Mucosa of descending colon (tissue), 3 donors: ENCODE data around the gene TAF3. TPM values are rescaled to one million over a fixed set of nuclear protein-coding genes. Genes with fewer than 3 reads are reported as not detected.
A peak's percentile ranks its signal among the peaks of the same experiment; 100 is the strongest.

Source experiments
- ATAC-seq: fragments of 200-7000 bp; cut with Tn5 transposase; one replicate; pipeline ENCODE4 v1.9.1; 2020; ENCODE audit warnings: mild to moderate bottlenecking, moderate library complexity
- DNase-seq, 3 donors: peaks; one replicate each; pipeline ENCODE4 v3.0.0-alpha.2; 2020
- H3K36me3 ChIP-seq: fragments of 200-600 bp; one replicate; pipeline ENCODE4 v1.8.0; 2021; ENCODE audit warnings: low read depth, mild to moderate bottlenecking
- H3K4me1 ChIP-seq: fragments of 200-600 bp; one replicate; pipeline ENCODE4 v1.8.0; 2021; ENCODE audit warnings: low read depth, mild to moderate bottlenecking
- H3K4me3 ChIP-seq: fragments of 200-600 bp; one replicate; pipeline ENCODE4 v1.8.0; 2021; ENCODE audit warnings: mild to moderate bottlenecking
- H3K9me3 ChIP-seq: fragments of 200-600 bp; one replicate; pipeline ENCODE4 v1.8.0; 2021; ENCODE audit warnings: mild to moderate bottlenecking
- CTCF ChIP-seq: fragments of 200-600 bp; IDR thresholded peaks from one replicate; pipeline ENCODE4 v1.8.0; 2022; ENCODE audit warnings: antibody characterized with exemption, mild to moderate bottlenecking
- intact Hi-C, 2 donors: fragments of 100-400 bp; cut with DNase I in 1 of 2; cut with micrococcal nuclease in 1 of 2; formaldehyde crosslinking; loops; one replicate each; pipeline versions ENCODE4 v1.11.0 to v1.11.1; 2022; cut with DNase I, micrococcal nuclease
- total RNA-seq, 3 donors: library from RNA; stranded (reverse); fragmentation: NEBNext Ultra II Directional in 2 of 3; extraction: Animal tissue kit (Norgen Biotek cat#: 25700) in 2 of 3; gene quantifications; one replicate each; pipeline versions ENCODE4 v1.2.1 to v1.2.4, GENCODE V29; 2021 to 2023
- donor health status: DM: no; HTN: no; CAD: no; lungs with moderate emphysema.
- donor health status: DM: no; HTN: no; CAD: no.
- donor health status: DM: no; HTN: yes; CAD: no.

Gene TAF3
- total RNA-seq, 3 donors from 2014 or later: 5.5 to 17.2 (median 6.0) TPM

GRCh38 chr10:7794251-7795026, 23.9 kb upstream of the TAF3 start:
- Histone ChIP-seq H3K4me1 (peaks cover 19% of the 10 kb centered on the region), H3K36me3 (peaks cover 1% of the 10 kb centered on the region), H3K9me3 (no peaks in the 10 kb centered on the region), H3K4me3 (no peak overlapping the region)
- no peak for TF ChIP-seq CTCF
- intact Hi-C loops: no loop called here
- DNase-seq (no peak), ATAC-seq (no peak)

- intact Hi-C loops: no loop called here
- Histone ChIP-seq H3K9me3 (no peaks in the 10 kb centered on the region), H3K4me1 (peaks cover 7% of the 10 kb centered on the region), H3K4me3 (no peak overlapping the region), H3K36me3 (peaks cover 8% of the 10 kb centered on the region)
- TF ChIP-seq CTCF: no peak
- ATAC-seq (peak; percentile 74), DNase-seq (no peak)
Observed at GRCh38 chr10:7795605-7796004, 22.7 kb upstream of the TAF3 start.

- no peak for DNase-seq
- intact Hi-C loops: no loop called here
- TF ChIP-seq CTCF: no peak
- no peak for ATAC-seq
- peaks cover 7% of the 10 kb centered on the region for H3K4me1 ChIP-seq
- peaks cover 16% of the 10 kb centered on the region for H3K36me3 ChIP-seq
- H3K4me3 ChIP-seq: no peak overlapping the region
- H3K9me3 ChIP-seq: no peaks in the 10 kb centered on the region
Observed at GRCh38 chr10:7797582-7797981, 20.7 kb upstream of the TAF3 start.

- H3K36me3 ChIP-seq: peaks cover 23% of the 10 kb centered on the region
- intact Hi-C loops: no loop called here
- no peak overlapping the region for H3K4me3 ChIP-seq
- no peaks in the 10 kb centered on the region for H3K4me1 ChIP-seq
- TF ChIP-seq CTCF: no peak
- ATAC-seq: no peak
- DNase-seq: no peak
- H3K9me3 ChIP-seq: no peaks in the 10 kb centered on the region
Observed at GRCh38 chr10:7802606-7803005, 15.7 kb upstream of the TAF3 start.

- no peaks in the 10 kb centered on the region for H3K4me1 ChIP-seq
- H3K36me3 ChIP-seq: peaks cover 23% of the 10 kb centered on the region
- DNase-seq (no peak), ATAC-seq (no peak)
- H3K9me3 ChIP-seq: no peaks in the 10 kb centered on the region
- intact Hi-C loops: no loop called here
- no peak for TF ChIP-seq CTCF
- no peak overlapping the region for H3K4me3 ChIP-seq
Observed at GRCh38 chr10:7804216-7804615, 14.1 kb upstream of the TAF3 start.
